Measurements from ENCODE around the gene RASL12. TPM values are rescaled to one million over a fixed set of nuclear protein-coding genes. Genes with fewer than 3 reads are reported as not detected.

Gene RASL12
- total and polyA plus RNA-seq, 2 donors (not counting 1 experiment from before 2014, with no cell fraction given): 9.1 to 50.5 TPM

DNA sequence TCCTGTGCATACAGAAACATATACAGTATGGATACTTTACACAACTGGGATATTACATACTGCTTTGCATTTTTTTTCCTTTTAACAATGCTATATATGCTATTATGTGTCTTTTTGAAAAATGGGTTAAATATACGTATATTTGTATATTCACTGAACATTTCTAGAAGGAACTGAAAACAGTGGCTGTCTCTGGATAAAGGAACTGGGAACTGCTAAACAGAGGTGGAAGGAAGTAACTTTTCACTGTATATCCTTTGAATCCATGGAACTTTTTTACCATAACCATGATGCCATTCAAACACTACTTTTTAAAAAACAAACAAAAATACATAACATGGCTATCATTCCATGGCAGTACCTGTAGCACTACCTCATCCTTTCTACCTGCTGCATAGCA, 40.2 kb downstream of the RASL12 start:
- no peak for DNase-seq (ENCODE audit: low read depth in 2 of 2)
- no peak for TF ChIP-seq EZH2 (IDR thresholded peaks at IDR 0.05; ENCODE audit: low read length, missing control alignments)
- TF ChIP-seq, protein P1, sequence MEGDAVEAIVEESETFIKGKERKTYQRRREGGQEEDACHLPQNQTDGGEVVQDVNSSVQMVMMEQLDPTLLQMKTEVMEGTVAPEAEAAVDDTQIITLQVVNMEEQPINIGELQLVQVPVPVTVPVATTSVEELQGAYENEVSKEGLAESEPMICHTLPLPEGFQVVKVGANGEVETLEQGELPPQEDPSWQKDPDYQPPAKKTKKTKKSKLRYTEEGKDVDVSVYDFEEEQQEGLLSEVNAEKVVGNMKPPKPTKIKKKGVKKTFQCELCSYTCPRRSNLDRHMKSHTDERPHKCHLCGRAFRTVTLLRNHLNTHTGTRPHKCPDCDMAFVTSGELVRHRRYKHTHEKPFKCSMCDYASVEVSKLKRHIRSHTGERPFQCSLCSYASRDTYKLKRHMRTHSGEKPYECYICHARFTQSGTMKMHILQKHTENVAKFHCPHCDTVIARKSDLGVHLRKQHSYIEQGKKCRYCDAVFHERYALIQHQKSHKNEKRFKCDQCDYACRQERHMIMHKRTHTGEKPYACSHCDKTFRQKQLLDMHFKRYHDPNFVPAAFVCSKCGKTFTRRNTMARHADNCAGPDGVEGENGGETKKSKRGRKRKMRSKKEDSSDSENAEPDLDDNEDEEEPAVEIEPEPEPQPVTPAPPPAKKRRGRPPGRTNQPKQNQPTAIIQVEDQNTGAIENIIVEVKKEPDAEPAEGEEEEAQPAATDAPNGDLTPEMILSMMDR (conservative IDR thresholded peaks at IDR 0.05 in 1 of 2, IDR thresholded peaks at IDR 0.05 in 1 of 2; ENCODE audit: low read depth in 1 of 2, low read length in 2 of 2): no peak
- Histone ChIP-seq H3K27me3 (ENCODE audit: control insufficient read depth, insufficient read depth, low read length) (no peaks in the 10 kb centered on the region), H4K20me1 (ENCODE audit: control insufficient read depth, extremely low read depth, insufficient read depth, low read length) (no peaks in the 10 kb centered on the region), H3K4me3 (replicated peaks in 1 of 4; ENCODE audit: control extremely low read depth in 1 of 4, insufficient read depth in 1 of 4, low read depth in 3 of 4, low read length in 4 of 4) (peak overlapping the region in 2 of 4 experiments; percentile 71 to 94), H3K9ac (ENCODE audit: insufficient read depth, low read length) (no peak overlapping the region), H3K27ac (ENCODE audit: insufficient read depth, low read length) (no peak overlapping the region), H2AFZ (ENCODE audit: low read length) (no peak overlapping the region), H3K79me2 (ENCODE audit: control insufficient read depth, insufficient read depth, low read length) (peaks cover 10% of the 10 kb centered on the region), H3K36me3 (ENCODE audit: control insufficient read depth, insufficient read depth, low read length) (peaks cover 2% of the 10 kb centered on the region), H3K4me2 (ENCODE audit: extremely low read depth, insufficient read depth, low read length) (peak overlapping the region; percentile 26), H3K4me1 (ENCODE audit: control insufficient read depth, extremely low read depth, insufficient read depth, low read length) (no peaks in the 10 kb centered on the region), H3K9me3 (ENCODE audit: control insufficient read depth, insufficient read depth, low read depth, low read length) (no peaks in the 10 kb centered on the region)

DNA sequence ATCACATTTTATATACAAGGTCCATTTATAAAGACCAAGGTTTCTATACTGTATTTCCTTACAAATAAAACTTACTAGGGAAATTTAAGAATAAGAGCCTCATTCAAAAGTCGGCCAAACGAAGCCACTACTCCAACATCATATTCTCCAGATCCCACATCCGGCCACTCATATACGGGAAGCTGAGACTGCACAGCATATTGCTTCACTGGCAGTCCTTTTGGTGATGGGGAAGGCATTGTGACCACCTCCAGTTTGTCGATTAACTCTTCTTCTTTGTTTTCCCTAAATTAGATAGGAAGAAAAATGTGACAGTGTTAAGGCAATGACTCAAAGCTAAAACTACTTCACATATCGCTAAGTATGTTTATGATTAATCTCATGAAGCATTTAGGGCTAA, 41.0 kb downstream of the RASL12 start:
- no peak overlapping the region for H3K4me2 ChIP-seq (ENCODE audit: extremely low read depth, insufficient read depth, low read length)
- H3K9me3 ChIP-seq (ENCODE audit: control insufficient read depth, insufficient read depth, low read depth, low read length): no peaks in the 10 kb centered on the region
- H3K27ac ChIP-seq (ENCODE audit: insufficient read depth, low read length): no peak overlapping the region
- H3K9ac ChIP-seq (ENCODE audit: insufficient read depth, low read length): no peak overlapping the region
- peaks cover 2% of the 10 kb centered on the region for H3K36me3 ChIP-seq (ENCODE audit: control insufficient read depth, insufficient read depth, low read length)
- no peak for DNase-seq (ENCODE audit: low read depth in 2 of 2)
- TF ChIP-seq, protein P1 (conservative IDR thresholded peaks at IDR 0.05 in 1 of 2, IDR thresholded peaks at IDR 0.05 in 1 of 2; ENCODE audit: low read depth in 1 of 2, low read length in 2 of 2): no peak
- no peak for TF ChIP-seq EZH2 (IDR thresholded peaks at IDR 0.05; ENCODE audit: low read length, missing control alignments)
- H3K79me2 ChIP-seq (ENCODE audit: control insufficient read depth, insufficient read depth, low read length): peaks cover 10% of the 10 kb centered on the region
- H3K4me1 ChIP-seq (ENCODE audit: control insufficient read depth, extremely low read depth, insufficient read depth, low read length): no peaks in the 10 kb centered on the region
- H3K4me3 ChIP-seq (replicated peaks in 1 of 4; ENCODE audit: control extremely low read depth in 1 of 4, insufficient read depth in 1 of 4, low read depth in 3 of 4, low read length in 4 of 4): no peak overlapping the region
- H2AFZ ChIP-seq (ENCODE audit: low read length): no peak overlapping the region
- H4K20me1 ChIP-seq (ENCODE audit: control insufficient read depth, extremely low read depth, insufficient read depth, low read length): no peaks in the 10 kb centered on the region
- no peaks in the 10 kb centered on the region for H3K27me3 ChIP-seq (ENCODE audit: control insufficient read depth, insufficient read depth, low read length)

DNA sequence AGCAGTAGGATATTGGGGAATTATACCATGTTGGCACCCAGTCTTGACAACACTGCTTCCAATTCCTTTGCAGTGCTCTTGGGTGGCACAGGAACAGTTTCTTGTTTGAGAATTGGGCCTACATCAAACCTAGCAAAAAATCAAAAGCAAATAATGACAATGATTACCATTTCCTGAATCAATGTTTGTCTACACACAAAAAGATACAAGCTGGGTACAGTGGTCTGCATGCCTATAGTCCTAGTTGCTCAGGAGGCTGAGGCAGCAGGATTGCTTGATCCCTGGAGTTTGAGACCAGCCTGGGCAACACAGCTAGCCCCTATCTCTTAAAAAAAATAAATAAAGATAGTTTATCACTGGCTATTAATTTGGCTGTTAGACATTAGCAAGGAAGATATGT, 46.3 kb downstream of the RASL12 start:
- Histone ChIP-seq H3K9me3 (ENCODE audit: control insufficient read depth, insufficient read depth, low read depth, low read length) (no peaks in the 10 kb centered on the region), H3K27ac (ENCODE audit: insufficient read depth, low read length) (no peak overlapping the region), H3K36me3 (ENCODE audit: control insufficient read depth, insufficient read depth, low read length) (peaks cover 5% of the 10 kb centered on the region), H2AFZ (ENCODE audit: low read length) (no peak overlapping the region), H3K4me3 (replicated peaks in 1 of 4; ENCODE audit: control extremely low read depth in 1 of 4, insufficient read depth in 1 of 4, low read depth in 3 of 4, low read length in 4 of 4) (no peak overlapping the region), H4K20me1 (ENCODE audit: control insufficient read depth, extremely low read depth, insufficient read depth, low read length) (no peaks in the 10 kb centered on the region), H3K27me3 (ENCODE audit: control insufficient read depth, insufficient read depth, low read length) (no peaks in the 10 kb centered on the region), H3K79me2 (ENCODE audit: control insufficient read depth, insufficient read depth, low read length) (no peaks in the 10 kb centered on the region), H3K4me2 (ENCODE audit: extremely low read depth, insufficient read depth, low read length) (no peak overlapping the region), H3K9ac (ENCODE audit: insufficient read depth, low read length) (no peak overlapping the region), H3K4me1 (ENCODE audit: control insufficient read depth, extremely low read depth, insufficient read depth, low read length) (no peaks in the 10 kb centered on the region)
- no peak for DNase-seq (ENCODE audit: low read depth in 2 of 2)
- TF ChIP-seq, protein P1 (conservative IDR thresholded peaks at IDR 0.05 in 1 of 2, IDR thresholded peaks at IDR 0.05 in 1 of 2; ENCODE audit: low read depth in 1 of 2, low read length in 2 of 2): no peak
- no peak for TF ChIP-seq EZH2 (IDR thresholded peaks at IDR 0.05; ENCODE audit: low read length, missing control alignments)

Data from fibroblast of lung (primary cell).